K562 (cell line): ENCODE results near the gene ARHGAP26. TPM values are rescaled to one million over a fixed set of nuclear protein-coding genes. Genes with fewer than 3 reads are reported as not detected.

Experiments
- ATAC-seq: fragments of 200-7000 bp; cut with Tn5 transposase; 3 replicates; pipeline ENCODE4 v1.9.1; 2020; ENCODE audit warnings: moderate library complexity
- BruUV-seq: library from RNA; stranded (reverse); fragments of 400-500 nt; replicated peaks from 2 replicates; lab custom pipeline; 2021; lab: Mats Ljungman, UMichigan
- CTCF ChIA-PET: fragments of 300-600 bp; formaldehyde crosslinking; extraction: SDS; loops from one replicate; lab custom pipeline; 2021; ENCODE audit warnings: low intra/inter-chr PET ratio; lab: Yijun Ruan, JAX
- POLR2A ChIA-PET: fragments of 300-600, 350-650 bp; sonication (Branson Sonifier 250); formaldehyde crosslinking; extraction: SDS; loops from one replicate; lab custom pipeline; 2021; ENCODE audit warnings: antibody characterized with exemption, inconsistent platforms; lab: Yijun Ruan, JAX
- DNase-seq, 4 experiments: peaks; one replicate each; pipeline versions ENCODE4 v3.0.0 to v3.0.0-alpha.2; 2011 to 2018; ENCODE audit warnings: low spot score in 3 of 4, mixed read lengths in 3 of 4; ENCODE audit errors: extremely low read depth in 1 of 4
- FAIRE-seq: peaks from 2 replicates; lab custom pipeline; 2011; peaks lifted over from hg19 to GRCh38; lab: Jason Lieb, UNC
- H2AFZ ChIP-seq: 2 replicates; pipeline ENCODE4 v1.6.0; 2011; ENCODE audit warnings: low read depth, low read length, control low read depth, inconsistent platforms
- H3K27ac ChIP-seq: fragments of 200-600 bp; 3 replicates; pipeline ENCODE4 v1.8.0; 2011; ENCODE audit warnings: low read depth, mild to moderate bottlenecking, control low read depth, inconsistent platforms, low read length, moderate library complexity, mixed read lengths; ENCODE audit errors: extremely low read depth
- H3K27me3 ChIP-seq, 2 experiments: fragments of 300-600 bp in 1 of 2; 2 replicates in 1 of 2; 3 replicates in 1 of 2; pipeline versions ENCODE4 v1.6.0 to v1.8.0; 2011; ENCODE audit warnings: inconsistent platforms in 2 of 2, low read length in 2 of 2, mild to moderate bottlenecking in 1 of 2, mixed read lengths in 1 of 2, moderate library complexity in 1 of 2; ENCODE audit not compliant: control insufficient read depth in 2 of 2, insufficient read depth in 2 of 2
- H3K36me3 ChIP-seq: fragments of 300-600 bp; 3 replicates; pipeline ENCODE4 v1.8.0; 2011; ENCODE audit warnings: mild to moderate bottlenecking, low read length, inconsistent platforms; ENCODE audit not compliant: control insufficient read depth, insufficient read depth
- H3K4me1 ChIP-seq, 2 experiments: fragments of 200-600 bp in 1 of 2; replicated peaks in 1 of 2; 2 replicates in 1 of 2; 3 replicates in 1 of 2; pipeline versions ENCODE4 v1.5.1 to v1.8.0; 2011; ENCODE audit warnings: inconsistent platforms in 2 of 2, low read length in 2 of 2, mild to moderate bottlenecking in 1 of 2, mixed read lengths in 1 of 2, moderate library complexity in 1 of 2; ENCODE audit not compliant: control insufficient read depth in 2 of 2, insufficient read depth in 2 of 2
- H3K4me2 ChIP-seq: 2 replicates; pipeline ENCODE4 v1.6.1; 2011; ENCODE audit warnings: low read length, control low read depth, inconsistent platforms, mixed read lengths; ENCODE audit not compliant: insufficient read depth
- H3K4me3 ChIP-seq: fragments of 200-600 bp; sonication (generic), shearing (Covaris generic); 2 replicates; pipeline ENCODE4 v1.5.1; 2016; ENCODE audit warnings: control low read depth, inconsistent platforms
- H3K79me2 ChIP-seq: fragments of 200-600 bp; 3 replicates; pipeline ENCODE4 v1.8.0; 2011; ENCODE audit warnings: low read length, inconsistent platforms; ENCODE audit not compliant: control insufficient read depth, insufficient read depth
- H3K9ac ChIP-seq, 2 experiments: 2 replicates each; pipeline versions ENCODE4 v1.6.0 to v1.6.1; 2011; ENCODE audit warnings: low read depth in 2 of 2, low read length in 2 of 2, control low read depth in 1 of 2, inconsistent platforms in 1 of 2, mild to moderate bottlenecking in 1 of 2, mixed read lengths in 1 of 2; ENCODE audit not compliant: insufficient read depth in 1 of 2
- H3K9me1 ChIP-seq: one replicate; pipeline ENCODE4 v1.6.0; 2011; ENCODE audit warnings: inconsistent platforms, mild to moderate bottlenecking, low read length, moderate library complexity; ENCODE audit not compliant: control insufficient read depth, insufficient read depth
- H3K9me3 ChIP-seq: replicated peaks from 2 replicates; pipeline ENCODE4 v1.5.1; 2011; ENCODE audit warnings: low read depth, low read length, inconsistent platforms; ENCODE audit not compliant: control insufficient read depth, insufficient read depth
- H4K20me1 ChIP-seq: replicated peaks from 2 replicates; pipeline ENCODE4 v1.6.1; 2011; ENCODE audit warnings: low read length, inconsistent platforms, mixed read lengths; ENCODE audit not compliant: control insufficient read depth, insufficient read depth
- BDP1 ChIP-seq: IDR thresholded peaks from 3 replicates; pipeline ENCODE4 v1.6.1; 2011; ENCODE audit not compliant: insufficient read length, insufficient read depth
- CBFA2T3 ChIP-seq: fragments of 450-650 bp; IDR thresholded peaks from 2 replicates; pipeline ENCODE4 v1.6.1; 2017
- ZBTB40 ChIP-seq, 2 experiments: fragments of 450-650 bp in 1 of 2; sonication (generic) in 1 of 2; formaldehyde crosslinking in 1 of 2; IDR thresholded peaks; 2 replicates each; pipeline versions ENCODE4 v1.7.1 to v1.9.0; 2016 to 2022; ENCODE audit warnings: inconsistent platforms in 1 of 2, mild to moderate bottlenecking in 1 of 2, missing genetic modification reagents in 1 of 2
- WGBS: fragments of 100-300 bp; shearing (Covaris generic); methylation state at CpG from one replicate; pipeline ENCODE4 v1.1.6; 2016; ENCODE audit warnings: low coverage, mixed read lengths; ENCODE audit not compliant: insufficient coverage; ENCODE audit errors: missing lambda C conversion rate; 5-methylcytosine and 5-hydroxymethylcytosine counted together
- in situ Hi-C: fragments of 300-500 bp; cut with MboI; formaldehyde crosslinking; loops from 4 replicates; pipeline ENCODE4 v1.15.0; 2018; ENCODE audit warnings: inconsistent platforms, mixed read lengths
- intact Hi-C: fragments of 100-400 bp; cut with micrococcal nuclease; formaldehyde crosslinking; loops from 2 replicates; pipeline ENCODE4 v1.14.2; 2022
- polyA plus RNA-seq, 8 experiments: library from polyadenylated mRNA; depleted of rRNA in 4 of 8; stranded (reverse) in 5 of 8; unstranded in 3 of 8; fragments of >200 nt; fragmentation: Nextera tagmentation in 2 of 8; fragmentation: Illumina TruSeq in 1 of 8; extraction: Ambion mirVana in 2 of 8; extraction: Trizol in 1 of 8; gene quantifications; 2 replicates each; pipeline versions ENCODE4 v1.2.1 to v1.2.3, GENCODE V29; 2011 to 2014; ENCODE audit warnings: inconsistent platforms in 1 of 8, missing spikeins in 1 of 8
- total RNA-seq, 7 experiments: library from RNA; depleted of rRNA in 6 of 7; stranded (reverse); fragments of >200 nt in 6 of 7; fragmentation: Illumina TruSeq in 2 of 7; extraction: Trizol in 2 of 7; gene quantifications; 2 replicates each; pipeline versions ENCODE4 v1.2.1 to v1.2.3, GENCODE V29; 2011 to 2021; ENCODE audit warnings: low replicate concordance in 1 of 7

Gene ARHGAP26
- total and polyA plus RNA-seq, 9 of the 15 experiments (the other 6 are each of a cell fraction or from before 2014, with no cell fraction given) = 0.13 to 1.1 (median 0.55) TPM

GRCh38 chr5:143217804-143218160, 447.6 kb downstream of the ARHGAP26 start:
- POLR2A ChIA-PET = interaction anchor here (0.6 to 1.8 kb wide), 4 partner anchors 10 to 221 kb away, joined by 3 to 7 read pairs (median 4); no protein-coding TSS in a partner anchor
- H3K9me1 ChIP-seq = no peaks in the 10 kb centered on the region
- TF ChIP-seq ZBTB40 (IDR thresholded peaks at IDR 0.05) = peak; percentile 72
- no peak for TF ChIP-seq ZBTB40 (CRISPR knock-in tag; IDR thresholded peaks at IDR 0.05)
- no peak for TF ChIP-seq BDP1
- 0 out of 2 replicates have a peak, but pooled peaks have one; percentile 4 for TF ChIP-seq CBFA2T3
- TF ChIP-seq, all 486 proteins: peak for 2
- FAIRE-seq (no peak), DNase-seq (no peak), ATAC-seq (no peak)
- Histone ChIP-seq H3K36me3 (no peaks in the 10 kb centered on the region), H3K4me3 (no peak overlapping the region), H2AFZ (peak overlapping the region; percentile 30; the same call in 1 of the 2 replicates), H3K4me2 (no peak overlapping the region), H3K79me2 (no peaks in the 10 kb centered on the region), H3K9ac (no peak overlapping the region), H3K27me3 (no peaks in the 10 kb centered on the region), H3K4me1 (peaks cover 37 to 69% of the 10 kb centered on the region in 2 experiments), H4K20me1 (no peaks in the 10 kb centered on the region), H3K27ac (no peak overlapping the region), H3K9me3 (no peaks in the 10 kb centered on the region)
- CTCF ChIA-PET = no interaction called here
- intact Hi-C loops = loop anchor here (2.0 to 10.0 kb wide), 2 partner anchors 185 to 367 kb away; partner anchors contain the start of gene NR3C1
- no TSS peak for BruUV-seq
- in situ Hi-C loops = no loop called here
- 55% methylated on average over 2 of the region's 2 CpGs for WGBS
